Naive thymus-derived CD4-positive, alpha-beta T cell (primary cell): ENCODE data around the gene ADGRE3. TPM values are rescaled to one million over a fixed set of nuclear protein-coding genes. Genes with fewer than 3 reads are reported as not detected.
"Not testable (repeated sequence)": the region's sequence is repeated elsewhere in the genome, so short reads cannot be mapped to it uniquely, and the experiment has no call there.

Source experiments
- ATAC-seq: fragments of 150-1000 bp; cut with Tn5 transposase; 2 replicates; pipeline ENCODE4 v1.10.0; 2021; ENCODE audit warnings: mild to moderate bottlenecking, moderate library complexity
- CTCF ChIA-PET: fragments of 350-600 bp; sonication (Branson Sonifier 250); formaldehyde crosslinking; loops from one replicate; lab custom pipeline; 2021; ENCODE audit warnings: antibody characterized with exemption; lab: Charles Lee
- POLR2A ChIA-PET: fragments of 350-600 bp; sonication (Branson Sonifier 250); formaldehyde crosslinking; loops from one replicate; lab custom pipeline; 2021; ENCODE audit warnings: antibody characterized with exemption, inconsistent platforms; lab: Charles Lee
- DNase-seq, 9 donors: peaks; one replicate each; pipeline versions ENCODE4 v3.0.0 to v3.0.0-alpha.2; 2020 to 2022; ENCODE audit warnings: mixed read lengths in 1 of 9
- H3K27ac ChIP-seq: one replicate; pipeline ENCODE4 v1.7.0; 2013; ENCODE audit warnings: mild to moderate bottlenecking, low read depth, low read length, moderate library complexity
- H3K27me3 ChIP-seq, 2 donors: one replicate each; pipeline ENCODE4 v1.7.0; 2013; ENCODE audit warnings: low read length in 2 of 2, mild to moderate bottlenecking in 2 of 2, moderate library complexity in 2 of 2; ENCODE audit not compliant: control insufficient read depth in 2 of 2, insufficient read depth in 2 of 2
- H3K36me3 ChIP-seq, 3 experiments: 1 replicate in 2 of 3; 2 replicates in 1 of 3; pipeline ENCODE4 v1.7.0; 2013; ENCODE audit warnings: low read length in 3 of 3, mild to moderate bottlenecking in 3 of 3, moderate library complexity in 1 of 3; ENCODE audit not compliant: insufficient read depth in 3 of 3, control insufficient read depth in 2 of 3
- H3K4me1 ChIP-seq, 2 donors: one replicate each; pipeline ENCODE4 v1.7.0; 2013; ENCODE audit warnings: low read length in 2 of 2, mild to moderate bottlenecking in 2 of 2, moderate library complexity in 1 of 2; ENCODE audit not compliant: control insufficient read depth in 2 of 2, insufficient read depth in 2 of 2
- H3K4me3 ChIP-seq: 2 replicates; pipeline ENCODE4 v1.7.0; 2013; ENCODE audit warnings: mild to moderate bottlenecking, low read length
- H3K9me3 ChIP-seq, 3 experiments: 1 replicate in 2 of 3; 2 replicates in 1 of 3; pipeline ENCODE4 v1.7.0; 2013; ENCODE audit warnings: low read length in 3 of 3; ENCODE audit not compliant: control insufficient read depth in 2 of 3
- H3K27ac Mint-ChIP-seq, 9 donors: one replicate each; pipeline ENCODE4 v1.8.0; 2020 to 2022; ENCODE audit warnings: mixed read lengths in 9 of 9, mild to moderate bottlenecking in 8 of 9, moderate library complexity in 5 of 9, inconsistent platforms in 2 of 9
- H3K27me3 Mint-ChIP-seq, 5 donors: one replicate each; pipeline ENCODE4 v1.8.0; 2021 to 2022; ENCODE audit warnings: mixed read lengths in 5 of 5, mild to moderate bottlenecking in 1 of 5
- H3K36me3 Mint-ChIP-seq, 5 donors: one replicate each; pipeline ENCODE4 v1.8.0; 2020 to 2022; ENCODE audit warnings: mixed read lengths in 5 of 5, mild to moderate bottlenecking in 3 of 5, inconsistent platforms in 1 of 5
- H3K4me1 Mint-ChIP-seq, 7 donors: one replicate each; pipeline ENCODE4 v1.8.0; 2020 to 2022; ENCODE audit warnings: mixed read lengths in 7 of 7, mild to moderate bottlenecking in 3 of 7, inconsistent platforms in 1 of 7
- H3K4me3 Mint-ChIP-seq, 10 donors: one replicate each; pipeline ENCODE4 v1.8.0; 2020 to 2022; ENCODE audit warnings: mild to moderate bottlenecking in 10 of 10, mixed read lengths in 10 of 10, moderate library complexity in 6 of 10, inconsistent platforms in 2 of 10
- H3K9me3 Mint-ChIP-seq, 11 donors: one replicate each; pipeline ENCODE4 v1.8.0; 2020 to 2022; ENCODE audit warnings: mixed read lengths in 11 of 11, mild to moderate bottlenecking in 4 of 11, inconsistent platforms in 1 of 11, moderate library complexity in 1 of 11
- intact Hi-C, 2 donors: fragments of 100-400 bp; cut with micrococcal nuclease; formaldehyde crosslinking; loops; one replicate each; pipeline ENCODE4 v1.15.1; 2023
- polyA plus RNA-seq, 2 donors: library from polyadenylated mRNA; unstranded; fragments of 300-500 nt; fragmentation: Illumina TruSeq; gene quantifications; one replicate each; pipeline ENCODE4 v1.2.3, GENCODE V29; 2021
- total RNA-seq, 6 experiments: library from RNA in 5 of 6; stranded (reverse) in 5 of 6; gene quantifications; 1 replicate in 5 of 6; 2 replicates in 1 of 6; pipeline ENCODE4 v1.2.3 and lab custom pipeline; 2021 to 2026

The ADGRE3 gene
- total and polyA plus RNA-seq, 7 experiments from 2014 or later = 1.0 to 4.9 TPM; not detected in 5

DNA sequence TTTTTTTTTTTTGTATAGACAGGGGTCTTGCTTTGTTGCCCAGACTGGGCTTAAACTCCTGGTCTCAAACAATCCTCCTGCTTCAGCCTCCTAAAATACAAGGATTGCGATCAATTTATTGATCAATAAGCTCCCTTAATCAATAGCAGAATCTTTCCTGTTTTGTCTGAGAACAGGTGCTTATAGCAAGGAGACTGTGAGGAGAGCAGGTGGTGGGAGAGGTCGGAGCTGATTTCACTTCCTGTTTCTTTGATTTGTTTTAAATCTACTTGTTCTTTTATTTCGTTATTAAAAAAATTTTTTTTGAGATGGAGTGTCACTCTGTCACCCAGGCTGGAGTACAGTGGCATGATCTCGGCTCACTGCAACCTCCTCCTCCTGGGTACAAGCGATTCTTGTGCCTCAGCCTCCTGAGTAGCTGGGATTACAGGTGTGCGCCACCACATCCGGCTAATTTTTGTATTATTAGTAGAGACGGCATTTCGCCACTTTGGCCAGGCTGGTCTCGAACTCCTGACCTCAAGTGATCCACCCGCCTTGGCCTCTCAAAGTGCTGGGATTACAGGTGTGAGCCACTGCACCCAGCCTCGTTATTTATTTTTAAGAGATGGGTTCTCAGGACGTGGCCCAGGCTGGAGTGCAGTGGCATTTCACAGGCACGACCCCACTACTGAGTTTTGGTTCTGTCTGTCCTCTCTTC lies 61.1 kb downstream of the ADGRE3 start:
- DNase-seq, H3K27me3 Mint-ChIP-seq, H3K4me1 ChIP-seq, H3K36me3 ChIP-seq, H3K27ac ChIP-seq, H3K36me3 Mint-ChIP-seq, H3K27me3 ChIP-seq, H3K4me3 ChIP-seq, H3K9me3 ChIP-seq, H3K27ac Mint-ChIP-seq, H3K9me3 Mint-ChIP-seq, intact Hi-C loops, H3K4me3 Mint-ChIP-seq, POLR2A ChIA-PET, H3K4me1 Mint-ChIP-seq: not testable (repeated sequence)
- ATAC-seq = peak; percentile 19
- CTCF ChIA-PET = interaction anchor here (0.7 kb wide), 1 partner anchor 1240 kb away, joined by 4 read pairs; no protein-coding TSS in a partner anchor

- ATAC-seq (no peak), DNase-seq (no peak)
- Histone ChIP-seq H3K27me3 (no peaks in the 10 kb centered on the region), H3K36me3 (no peaks in the 10 kb centered on the region), H3K27ac (no peak overlapping the region), H3K9me3 (no peaks in the 10 kb centered on the region), H3K4me1 (no peaks in the 10 kb centered on the region), H3K4me3 (no peak overlapping the region)
- H3K27ac Mint-ChIP-seq = no peak overlapping the region
- peaks cover 0 to 9% (median 0%) of the 10 kb centered on the region in 7 donors for H3K4me1 Mint-ChIP-seq
- peaks cover 0 to 7% (median 4%) of the 10 kb centered on the region in 5 donors for H3K27me3 Mint-ChIP-seq
- H3K36me3 Mint-ChIP-seq = peaks cover 0 to 4% (median 0%) of the 10 kb centered on the region in 5 donors
- ChIA-PET CTCF (interaction anchor here (0.5 kb wide), 1 partner anchor 577 kb away, joined by 3 read pairs; no protein-coding TSS in a partner anchor), POLR2A (no interaction called here)
- peaks cover 0 to 6% (median 0%) of the 10 kb centered on the region in 11 donors for H3K9me3 Mint-ChIP-seq
- intact Hi-C loops = no loop called here
- H3K4me3 Mint-ChIP-seq = no peak overlapping the region
These were observed 62.0 kb downstream of the ADGRE3 start for GRCh38 chr19:14612657-14613056.

DNA sequence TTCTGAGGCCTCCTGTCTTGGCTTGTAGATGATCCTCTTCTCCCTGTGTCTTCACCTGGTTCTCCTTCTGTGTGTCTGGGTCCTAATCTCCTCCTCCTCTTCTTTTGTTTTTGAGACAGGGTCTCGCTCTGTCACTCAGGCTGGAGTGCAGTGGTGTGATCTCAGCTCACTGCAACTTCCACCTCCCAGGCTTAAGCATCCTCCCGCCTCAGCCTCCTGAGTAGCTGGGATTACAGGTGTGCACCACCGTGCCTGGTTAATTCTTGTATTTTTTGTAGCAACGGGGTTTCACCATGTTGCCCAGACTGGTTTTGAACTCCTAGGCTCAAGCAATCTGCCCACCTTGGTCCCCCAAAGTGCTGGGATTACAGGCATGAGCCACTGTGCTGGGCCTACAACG lies 62.4 kb downstream of the ADGRE3 start:
- H3K4me1 ChIP-seq, intact Hi-C loops: not testable (repeated sequence)

DNA sequence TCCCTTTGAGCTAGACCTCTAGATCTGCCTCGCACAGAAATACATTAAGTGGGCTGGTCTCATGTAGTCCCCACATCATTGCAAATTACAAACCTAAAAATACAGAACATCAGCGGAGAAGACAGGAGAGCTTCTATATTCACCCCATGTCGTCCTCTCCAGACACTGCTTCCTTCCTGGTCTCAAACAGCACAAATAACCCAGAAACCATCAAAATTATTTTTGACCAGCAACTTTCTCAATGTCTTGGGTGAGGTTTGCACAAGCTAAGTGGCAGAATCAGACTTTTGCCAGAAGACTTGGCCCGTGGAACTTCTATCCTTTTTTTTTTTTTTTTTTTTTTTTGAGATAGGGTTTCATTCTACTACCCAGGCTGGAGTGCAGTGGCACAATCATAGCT lies 63.6 kb downstream of the ADGRE3 start:
- Histone ChIP-seq H3K36me3 (no peaks in the 10 kb centered on the region), H3K9me3 (no peaks in the 10 kb centered on the region), H3K4me1 (no peaks in the 10 kb centered on the region), H3K27ac (no peak overlapping the region), H3K27me3 (no peaks in the 10 kb centered on the region), H3K4me3 (no peak overlapping the region)
- intact Hi-C loops = no loop called here
- peaks cover 0 to 4% (median 0%) of the 10 kb centered on the region in 7 donors for H3K4me1 Mint-ChIP-seq
- no peak for ATAC-seq
- peaks cover 0 to under 1% (median 0%) of the 10 kb centered on the region in 5 donors for H3K36me3 Mint-ChIP-seq
- H3K9me3 Mint-ChIP-seq = peaks cover 0 to under 1% (median 0%) of the 10 kb centered on the region in 11 donors
- DNase-seq = no peak
- no peak overlapping the region for H3K4me3 Mint-ChIP-seq
- ChIA-PET CTCF (interaction anchor here (0.7 kb wide), 2 partner anchors 9 to 41 kb away, joined by 3 read pairs; no protein-coding TSS in a partner anchor), POLR2A (no interaction called here)
- peaks cover 0 to 3% (median 0%) of the 10 kb centered on the region in 5 donors for H3K27me3 Mint-ChIP-seq
- H3K27ac Mint-ChIP-seq = no peak overlapping the region

More for the DNA sequence above, 62.4 kb downstream of the ADGRE3 start:
- H3K4me3 Mint-ChIP-seq, H3K9me3 Mint-ChIP-seq, H3K27me3 Mint-ChIP-seq, POLR2A ChIA-PET, H3K36me3 Mint-ChIP-seq, CTCF ChIA-PET, H3K27ac Mint-ChIP-seq, H3K27ac ChIP-seq, H3K36me3 ChIP-seq, H3K4me3 ChIP-seq, ATAC-seq, DNase-seq, H3K27me3 ChIP-seq, H3K4me1 Mint-ChIP-seq, H3K9me3 ChIP-seq: not testable (repeated sequence)

DNA sequence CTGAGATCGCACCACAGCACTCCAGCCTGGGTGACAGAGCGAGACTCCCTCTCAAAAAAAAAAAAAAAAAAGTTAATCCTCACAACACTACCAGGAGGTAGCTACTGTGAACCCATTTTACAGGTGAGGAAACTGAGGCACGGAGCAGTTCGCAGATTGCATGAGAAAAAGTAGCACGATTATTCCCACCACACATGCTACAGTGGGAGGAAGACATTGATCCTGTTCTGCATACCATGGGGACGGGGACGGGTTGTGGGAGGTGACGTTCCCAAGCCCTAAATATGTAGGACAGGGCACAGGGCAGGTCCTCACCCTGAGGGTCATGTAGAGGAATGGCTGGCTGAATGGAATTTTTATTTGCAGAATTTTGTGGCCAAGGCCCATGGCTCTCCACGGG lies 68.0 kb downstream of the ADGRE3 start:
- H3K27ac ChIP-seq = no peak overlapping the region
- CTCF ChIA-PET = no interaction called here
- no peaks in the 10 kb centered on the region for H3K27me3 ChIP-seq
- no peaks in the 10 kb centered on the region for H3K36me3 Mint-ChIP-seq
- ATAC-seq (no peak), DNase-seq (no peak)
- H3K27me3 Mint-ChIP-seq = peaks cover 0 to 4% (median 0%) of the 10 kb centered on the region in 5 donors
- H3K9me3 ChIP-seq = no peaks in the 10 kb centered on the region
- no peaks in the 10 kb centered on the region for H3K36me3 ChIP-seq
- intact Hi-C loops = no loop called here
- no peaks in the 10 kb centered on the region for H3K4me1 ChIP-seq
- no peak overlapping the region for H3K27ac Mint-ChIP-seq
- H3K9me3 Mint-ChIP-seq = peaks cover 0 to 7% (median 0%) of the 10 kb centered on the region in 11 donors
- peaks cover 0 to 8% (median 5%) of the 10 kb centered on the region in 7 donors for H3K4me1 Mint-ChIP-seq
- H3K4me3 ChIP-seq = no peak overlapping the region
- POLR2A ChIA-PET = no interaction called here
- H3K4me3 Mint-ChIP-seq = no peak overlapping the region

DNA sequence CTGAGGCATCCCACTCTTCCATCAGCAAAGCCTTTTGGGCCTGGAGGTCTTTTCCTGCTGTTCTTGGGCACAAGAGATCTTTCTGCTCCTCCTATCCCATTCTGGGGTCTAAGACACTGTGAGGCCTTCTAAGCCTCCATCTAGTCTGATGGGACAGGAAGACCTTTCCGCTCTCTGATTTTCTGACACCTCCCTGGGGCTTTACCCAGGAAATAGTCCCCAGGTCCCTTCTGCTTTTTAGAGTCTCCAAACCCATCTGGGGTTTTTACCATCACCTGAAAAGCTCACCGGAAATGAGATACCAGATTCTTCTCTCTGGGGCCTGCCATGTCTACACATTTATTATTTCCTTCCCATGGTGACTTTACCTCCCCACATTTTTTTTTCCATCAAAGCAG lies 70.7 kb downstream of the ADGRE3 start:
- no peaks in the 10 kb centered on the region for H3K4me1 ChIP-seq
- Mint-ChIP-seq H3K9me3 (peaks cover 0 to 7% (median 0%) of the 10 kb centered on the region in 11 donors), H3K36me3 (no peaks in the 10 kb centered on the region), H3K27ac (no peak overlapping the region), H3K27me3 (peaks cover 0 to 4% (median 0%) of the 10 kb centered on the region in 5 donors), H3K4me1 (peaks cover 0 to 8% (median 5%) of the 10 kb centered on the region in 7 donors), H3K4me3 (no peak overlapping the region)
- intact Hi-C loops = no loop called here
- H3K27ac ChIP-seq = no peak overlapping the region
- ATAC-seq = peak; percentile 42
- ChIA-PET CTCF (interaction anchor here (0.7 kb wide), 1 partner anchor 444 kb away, joined by 4 read pairs; no protein-coding TSS in a partner anchor), POLR2A (no interaction called here)
- no peak overlapping the region for H3K4me3 ChIP-seq
- DNase-seq = no peak
- no peaks in the 10 kb centered on the region for H3K36me3 ChIP-seq
- no peaks in the 10 kb centered on the region for H3K27me3 ChIP-seq
- H3K9me3 ChIP-seq = no peaks in the 10 kb centered on the region
